OCI-LY1 (cell line): Measurements from ENCODE around the gene TRIP12.

Experiments used
- H2AFZ ChIP-seq: fragments of 200-600 bp; sonication (generic), shearing (Covaris generic); 2 replicates; pipeline ENCODE4 v1.6.0; 2014; ENCODE audit warnings: antibody characterized with exemption, mild to moderate bottlenecking, low read length
- H3F3A ChIP-seq: fragments of 200-600 bp; sonication (generic), shearing (Covaris generic); 2 replicates; pipeline ENCODE4 v1.6.0; 2014; ENCODE audit warnings: mild to moderate bottlenecking, antibody characterized with exemption, low read length, moderate library complexity; ENCODE audit not compliant: insufficient read depth
- H3K27ac ChIP-seq: fragments of 200-600 bp; sonication (generic); 2 replicates; pipeline ENCODE4 v1.5.1; 2014; ENCODE audit warnings: low read length, mixed run types, mild to moderate bottlenecking, low read depth; ENCODE audit not compliant: poor library complexity, severe bottlenecking
- H3K27me3 ChIP-seq: fragments of 200-600 bp; sonication (generic); 2 replicates; pipeline ENCODE4 v1.6.0; 2014; ENCODE audit warnings: antibody characterized with exemption, mild to moderate bottlenecking, low read length, moderate library complexity; ENCODE audit not compliant: insufficient read depth
- H3K36me3 ChIP-seq: fragments of 200-600 bp; sonication (generic); 2 replicates; pipeline ENCODE4 v1.6.1; 2014; ENCODE audit warnings: mild to moderate bottlenecking, antibody characterized with exemption, low read length, moderate library complexity, mixed read lengths; ENCODE audit not compliant: insufficient read depth
- H3K4me1 ChIP-seq: fragments of 200-600 bp; sonication (generic); 2 replicates; pipeline ENCODE4 v1.5.1; 2014; ENCODE audit warnings: mild to moderate bottlenecking, low read length, moderate library complexity; ENCODE audit not compliant: insufficient read depth, severe bottlenecking
- H3K4me2 ChIP-seq: fragments of 200-600 bp; sonication (generic), shearing (Covaris generic); 2 replicates; pipeline ENCODE4 v1.6.1; 2014; ENCODE audit warnings: low read length
- H3K4me3 ChIP-seq: fragments of 200-600 bp; sonication (generic); 2 replicates; pipeline ENCODE4 v1.5.1; 2014; ENCODE audit warnings: low read length, low read depth, mild to moderate bottlenecking, mixed read lengths; ENCODE audit not compliant: poor library complexity, severe bottlenecking
- H3K79me2 ChIP-seq: fragments of 200-600 bp; shearing (Covaris generic); 2 replicates; pipeline ENCODE4 v1.6.1; 2016; ENCODE audit warnings: mixed run types, low read length, mixed read lengths; ENCODE audit not compliant: insufficient read depth
- H3K9ac ChIP-seq: fragments of 200-600 bp; sonication (generic), shearing (Covaris generic); 2 replicates; pipeline ENCODE4 v1.6.1; 2014; ENCODE audit warnings: mild to moderate bottlenecking, low read length, mixed read lengths
- H3K9me2 ChIP-seq: fragments of 200-600 bp; sonication (generic), shearing (Covaris generic); 2 replicates; pipeline ENCODE4 v1.6.1; 2014; ENCODE audit warnings: low read depth, mild to moderate bottlenecking, low read length, mixed read lengths
- H3K9me3 ChIP-seq: fragments of 200-600 bp; shearing (Covaris generic); 2 replicates; pipeline ENCODE4 v1.6.1; 2014; ENCODE audit warnings: low read length, mixed read lengths
- H4K20me1 ChIP-seq: fragments of 200-600 bp; sonication (generic), shearing (Covaris generic); 2 replicates; pipeline ENCODE4 v1.6.0; 2016; ENCODE audit warnings: mild to moderate bottlenecking, low read length; ENCODE audit not compliant: insufficient read depth
- CTCF ChIP-seq: fragments of 200-600 bp; sonication (generic), shearing (Covaris generic); IDR thresholded peaks from 2 replicates; pipeline ENCODE4 v1.5.1; 2017; ENCODE audit warnings: mild to moderate bottlenecking, antibody characterized with exemption, low read length, moderate library complexity, mixed read lengths
- EZH2 ChIP-seq: fragments of 200-600 bp; sonication (generic), shearing (Covaris generic); IDR thresholded peaks from 2 replicates; pipeline ENCODE4 v1.8.0; 2017; ENCODE audit warnings: borderline replicate concordance, mixed run types, mild to moderate bottlenecking, antibody characterized with exemption, low read length, moderate library complexity, mixed read lengths

The TRIP12 gene

DNA sequence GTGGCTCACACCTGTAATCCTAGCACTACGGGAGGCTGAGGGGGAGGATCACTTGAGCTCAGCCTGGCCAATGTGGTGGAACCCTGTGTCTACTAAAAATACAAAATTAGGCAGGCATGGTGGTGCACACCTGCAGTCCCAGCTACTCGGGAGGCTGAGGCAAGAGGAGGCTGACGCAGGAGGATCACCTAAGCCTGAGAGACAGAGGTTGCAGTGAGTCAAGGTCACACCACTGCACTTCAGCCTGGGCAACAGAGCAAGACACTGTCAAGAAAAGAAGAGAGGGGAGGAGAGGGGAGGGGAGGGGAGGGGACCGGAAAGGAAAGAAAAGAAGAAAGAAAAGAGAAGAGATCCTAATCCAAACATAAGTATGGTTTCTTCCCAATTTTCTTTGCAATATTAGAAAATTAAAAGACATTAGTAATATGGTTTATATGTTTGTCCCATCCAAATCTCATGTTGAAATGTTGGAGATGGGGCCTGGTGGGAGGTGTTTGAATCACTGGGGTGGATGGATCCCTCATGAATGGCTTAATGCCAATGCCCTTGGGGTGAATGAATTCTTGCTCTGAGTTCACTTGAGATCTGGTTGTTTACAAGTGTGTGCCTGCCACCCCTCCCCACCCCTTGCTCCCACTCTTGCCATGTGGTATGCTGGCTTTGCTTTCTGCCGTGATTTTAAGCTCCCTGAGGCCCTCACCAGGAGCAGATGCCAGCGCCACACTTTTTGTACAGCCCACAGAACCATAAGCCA, 50.7 kb downstream of the TRIP12 start:
- Histone ChIP-seq H3K9me2 (no peaks in the 10 kb centered on the region), H3K4me1 (peaks cover 5% of the 10 kb centered on the region), H4K20me1 (no peaks in the 10 kb centered on the region), H3K79me2 (peaks cover 26% of the 10 kb centered on the region; the same call in 1 of the 2 replicates), H3K9ac (no peak overlapping the region), H3K9me3 (no peaks in the 10 kb centered on the region), H3F3A (no peaks in the 10 kb centered on the region), H3K4me3 (no peak overlapping the region), H2AFZ (no peak overlapping the region), H3K27me3 (no peaks in the 10 kb centered on the region), H3K4me2 (no peak overlapping the region), H3K36me3 (peaks cover 41% of the 10 kb centered on the region), H3K27ac (no peak overlapping the region)
- TF ChIP-seq CTCF (no peak), EZH2 (no peak)

DNA sequence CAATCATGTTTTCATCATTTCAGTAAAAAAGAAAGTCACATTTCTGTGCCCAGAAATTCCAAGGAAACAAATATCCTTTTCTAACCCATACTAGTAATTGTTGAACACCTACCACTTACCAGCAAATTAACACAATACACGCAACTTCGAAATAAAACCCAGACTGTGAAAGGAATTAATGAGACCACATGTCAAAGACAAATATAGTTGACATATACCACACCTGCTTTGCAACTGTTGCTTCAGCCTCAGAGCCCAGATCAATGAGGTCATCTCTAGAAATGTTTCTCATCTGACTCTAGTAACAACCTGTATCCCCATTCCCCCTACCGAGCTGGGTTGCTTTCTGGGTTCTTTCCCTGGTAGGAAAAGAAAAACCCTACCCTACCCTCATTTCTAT, 52.6 kb downstream of the TRIP12 start:
- H3K9me3 ChIP-seq: no peaks in the 10 kb centered on the region
- H3K9ac ChIP-seq: no peak overlapping the region
- no peak overlapping the region for H3K27ac ChIP-seq
- no peak overlapping the region for H3K4me3 ChIP-seq
- no peak for TF ChIP-seq EZH2
- no peak for TF ChIP-seq CTCF
- H3K36me3 ChIP-seq: peaks cover 41% of the 10 kb centered on the region
- peaks cover 5% of the 10 kb centered on the region for H3K4me1 ChIP-seq
- H3F3A ChIP-seq: no peaks in the 10 kb centered on the region
- no peaks in the 10 kb centered on the region for H3K9me2 ChIP-seq
- H3K27me3 ChIP-seq: no peaks in the 10 kb centered on the region
- peaks cover 22% of the 10 kb centered on the region for H3K79me2 ChIP-seq
- H3K4me2 ChIP-seq: no peak overlapping the region
- no peaks in the 10 kb centered on the region for H4K20me1 ChIP-seq
- no peak overlapping the region for H2AFZ ChIP-seq

- no peak overlapping the region for H3K27ac ChIP-seq
- H3K36me3 ChIP-seq: peaks cover 41% of the 10 kb centered on the region
- H3K9me3 ChIP-seq: no peaks in the 10 kb centered on the region
- H3K9me2 ChIP-seq: no peaks in the 10 kb centered on the region
- H3K4me2 ChIP-seq: no peak overlapping the region
- no peaks in the 10 kb centered on the region for H4K20me1 ChIP-seq
- peaks cover 5% of the 10 kb centered on the region for H3K4me1 ChIP-seq
- no peaks in the 10 kb centered on the region for H3F3A ChIP-seq
- no peak overlapping the region for H3K4me3 ChIP-seq
- TF ChIP-seq EZH2 (no peak), CTCF (no peak)
- H2AFZ ChIP-seq: no peak overlapping the region
- no peak overlapping the region for H3K9ac ChIP-seq
- peaks cover 22% of the 10 kb centered on the region for H3K79me2 ChIP-seq
- H3K27me3 ChIP-seq: no peaks in the 10 kb centered on the region
Observed at GRCh38 chr2:229868794-229869193, 53.0 kb downstream of the TRIP12 start.
